HCT116 (cell line): ENCODE measurements around the gene KIAA0232. TPM values are rescaled to one million over a fixed set of nuclear protein-coding genes. Genes with fewer than 3 reads are reported as not detected.

ENCODE experiments used
- ATAC-seq: fragments of 200-7000 bp; cut with Tn5 transposase; 2 replicates; pipeline ENCODE4 v1.9.1; 2020; ENCODE audit warnings: mild to moderate bottlenecking, moderate library complexity
- BruUV-seq: library from RNA; stranded (reverse); fragments of 400-500 nt; replicated peaks from 2 replicates; lab custom pipeline; 2021; lab: Mats Ljungman, UMichigan
- CTCF ChIA-PET: fragments of 300-600 bp; sonication (Branson Sonifier 250); formaldehyde crosslinking; loops from one replicate; lab custom pipeline; 2021; ENCODE audit warnings: antibody characterized with exemption; lab: Charles Lee
- POLR2A ChIA-PET: fragments of 300-600, 350-600 bp; sonication (Branson Sonifier 250); formaldehyde crosslinking; loops from one replicate; lab custom pipeline; 2021; ENCODE audit warnings: antibody characterized with exemption; lab: Charles Lee
- RAD21 ChIA-PET, 2 experiments: fragments of 300-600 bp; sonication (Branson Sonifier 250); formaldehyde crosslinking; loops; one replicate each; lab custom pipeline; 2023; ENCODE audit warnings: low total read pairs in 2 of 2; ENCODE audit not compliant: uncharacterized antibody in 2 of 2, unreplicated experiment in 2 of 2, low non-redundant PET in 1 of 2; lab: Charles Lee
- DNase-seq: peaks from one replicate; pipeline ENCODE4 v3.0.0-alpha.2; 2010; ENCODE audit warnings: low read depth, low spot score
- H2AFZ ChIP-seq: fragments of 200-600 bp; shearing (Covaris generic), sonication (generic); 2 replicates; pipeline ENCODE4 v1.6.1; 2017; ENCODE audit warnings: low read depth, mixed run types, mixed read lengths, antibody characterized with exemption, low read length; ENCODE audit not compliant: poor library complexity, severe bottlenecking
- H3K27ac ChIP-seq: 2 replicates; pipeline ENCODE4 v1.5.1; 2012; ENCODE audit warnings: low read depth, low read length
- H3K27me3 ChIP-seq: fragments of 200-600 bp; sonication (generic); 2 replicates; pipeline ENCODE4 v1.6.1; 2016; ENCODE audit warnings: mixed run types, low read length, mixed read lengths; ENCODE audit not compliant: insufficient read depth
- H3K36me3 ChIP-seq, 2 experiments: fragments of 200-500 bp in 1 of 2; fragments of 200-600 bp in 1 of 2; sonication (Bioruptor generic) in 1 of 2; sonication (generic) in 1 of 2; 2 replicates each; pipeline versions ENCODE4 v1.5.1 to v1.6.1; 2014 to 2016; ENCODE audit warnings: low read length in 2 of 2, inconsistent platforms in 1 of 2, mixed read lengths in 1 of 2, mixed run types in 1 of 2; ENCODE audit not compliant: insufficient read depth in 2 of 2, control insufficient read depth in 1 of 2
- H3K4me1 ChIP-seq, 2 experiments: fragments of 200-600 bp in 1 of 2; sonication (generic) in 1 of 2; 2 replicates each; pipeline versions ENCODE4 v1.5.1 to v1.6.1; 2012 to 2017; ENCODE audit warnings: low read length in 2 of 2, inconsistent platforms in 1 of 2, mild to moderate bottlenecking in 1 of 2, mixed read lengths in 1 of 2, mixed run types in 1 of 2, moderate library complexity in 1 of 2; ENCODE audit not compliant: insufficient read depth in 2 of 2, control insufficient read depth in 1 of 2
- H3K4me2 ChIP-seq: fragments of 200-600 bp; sonication (generic); 2 replicates; pipeline ENCODE4 v1.6.1; 2017; ENCODE audit warnings: mixed run types, low read length, mixed read lengths
- H3K4me3 ChIP-seq, 2 experiments: fragments of 200-600 bp in 1 of 2; sonication (generic) in 1 of 2; replicated peaks in 1 of 2; 2 replicates each; pipeline ENCODE4 v1.5.1; 2011 to 2016; ENCODE audit warnings: low read length in 2 of 2, control low read depth in 1 of 2, low read depth in 1 of 2, mild to moderate bottlenecking in 1 of 2, mixed read lengths in 1 of 2, mixed run types in 1 of 2
- H3K79me2 ChIP-seq: fragments of 200-600 bp; sonication (generic); 2 replicates; pipeline ENCODE4 v1.6.1; 2017; ENCODE audit warnings: mild to moderate bottlenecking, mixed run types, low read length, moderate library complexity, mixed read lengths; ENCODE audit not compliant: insufficient read depth
- H3K9ac ChIP-seq: fragments of 200-600 bp; sonication (generic); 2 replicates; pipeline ENCODE4 v1.6.1; 2016; ENCODE audit warnings: low read length, mixed read lengths
- H3K9me2 ChIP-seq: fragments of 200-600 bp; sonication (generic), shearing (Covaris generic); 2 replicates; pipeline ENCODE4 v1.6.1; 2017; ENCODE audit warnings: mixed run types, mild to moderate bottlenecking, moderate library complexity; ENCODE audit not compliant: insufficient read depth
- H3K9me3 ChIP-seq, 2 experiments: fragments of 200-500 bp in 1 of 2; fragments of 200-600 bp in 1 of 2; sonication (Bioruptor generic) in 1 of 2; sonication (generic) in 1 of 2; 2 replicates each; pipeline ENCODE4 v1.6.1; 2014 to 2017; ENCODE audit warnings: low read length in 2 of 2, mixed read lengths in 2 of 2, inconsistent platforms in 1 of 2, low read depth in 1 of 2, mild to moderate bottlenecking in 1 of 2, mixed run types in 1 of 2, moderate library complexity in 1 of 2; ENCODE audit not compliant: control insufficient read depth in 1 of 2, insufficient read depth in 1 of 2
- H4K20me1 ChIP-seq: fragments of 200-600 bp; sonication (generic), shearing (Covaris generic); 2 replicates; pipeline ENCODE4 v1.6.1; 2017; ENCODE audit warnings: mixed run types, mild to moderate bottlenecking, moderate library complexity; ENCODE audit not compliant: insufficient read depth
- CEBPB ChIP-seq: IDR thresholded peaks from 2 replicates; pipeline ENCODE4 v1.6.1; 2012; ENCODE audit warnings: low read depth
- EGR1 ChIP-seq: IDR thresholded peaks from 2 replicates; pipeline ENCODE4 v1.6.1; 2012; ENCODE audit warnings: low read depth
- ELF1 ChIP-seq: IDR thresholded peaks from 2 replicates; pipeline ENCODE4 v1.6.1; 2012; ENCODE audit warnings: low read depth, borderline replicate concordance
- EZH2phosphoT487 ChIP-seq: fragments of 200-600 bp; IDR thresholded peaks from 2 replicates; pipeline ENCODE4 v1.6.1; 2018; ENCODE audit warnings: antibody characterized with exemption, borderline replicate concordance
- FOSL1 ChIP-seq: IDR thresholded peaks from 2 replicates; pipeline ENCODE4 v1.6.1; 2012; ENCODE audit warnings: low read depth
- POLR2AphosphoS5 ChIP-seq: IDR thresholded peaks from 2 replicates; pipeline ENCODE4 v1.6.1; 2011; ENCODE audit warnings: mild to moderate bottlenecking, low read depth, low read length, moderate library complexity
- REST ChIP-seq: IDR thresholded peaks from 2 replicates; pipeline ENCODE4 v1.6.1; 2012; ENCODE audit warnings: low read depth
- SP1 ChIP-seq: IDR thresholded peaks from 2 replicates; pipeline ENCODE4 v1.6.1; 2012; ENCODE audit warnings: low read depth
- TCF7L2 ChIP-seq: IDR thresholded peaks from 2 replicates; pipeline ENCODE4 v1.7.0; 2011; ENCODE audit warnings: borderline replicate concordance, inconsistent platforms; ENCODE audit not compliant: insufficient read depth, insufficient read length; ENCODE audit errors: extremely low read depth
- YY1 ChIP-seq: IDR thresholded peaks from 2 replicates; pipeline ENCODE4 v1.6.1; 2011; ENCODE audit warnings: low read length, low read depth, moderate library complexity, mild to moderate bottlenecking; ENCODE audit not compliant: insufficient replicate concordance; ENCODE audit errors: extremely low read depth
- ZNF274 ChIP-seq: fragments of 200-500 bp; sonication (Bioruptor generic); IDR thresholded peaks from 2 replicates; pipeline ENCODE4 v1.6.1; 2014; ENCODE audit warnings: mild to moderate bottlenecking, low read depth, low read length, inconsistent platforms
- intact Hi-C: fragments of 100-400 bp; cut with micrococcal nuclease; formaldehyde crosslinking; loops from 2 replicates; pipeline ENCODE4 v1.10.0; 2022
- total RNA-seq: library from RNA; stranded (reverse); gene quantifications from one replicate; pipeline ENCODE4 v1.2.1, GENCODE V29; 2021; ENCODE audit not compliant: unreplicated experiment
- TF ChIP-seq, protein P1 (sequence below): IDR thresholded peaks from 2 replicates; pipeline ENCODE4 v1.6.1; 2012
- TF ChIP-seq, protein P2 (sequence below): IDR thresholded peaks from 2 replicates; pipeline ENCODE4 v1.6.1; 2012

The KIAA0232 gene
- total RNA-seq, 1 experiment from 2014 or later: 18.1 TPM

- ATAC-seq: no peak
- Histone ChIP-seq H3K4me1 (peaks cover 0 to 9% of the 10 kb centered on the region in 2 experiments; a peak in 2 of 4 replicates), H2AFZ (no peak overlapping the region), H4K20me1 (no peaks in the 10 kb centered on the region), H3K4me2 (no peak overlapping the region), H3K27ac (no peak overlapping the region), H3K9me2 (no peaks in the 10 kb centered on the region)
- ChIA-PET RAD21 (no interaction called here), POLR2A (no interaction called here)
- no TSS peak for BruUV-seq
- no peak for DNase-seq
- no peak for TF ChIP-seq FOSL1
- no peak for TF ChIP-seq YY1
- TF ChIP-seq SP1: no peak
- no peak for TF ChIP-seq TCF7L2
- no peak for TF ChIP-seq EGR1
- TF ChIP-seq, all 23 proteins: peak for 0
- H3K27me3 ChIP-seq: no peaks in the 10 kb centered on the region
- no peaks in the 10 kb centered on the region for H3K79me2 ChIP-seq
- H3K4me3 ChIP-seq: no peak overlapping the region
- H3K9ac ChIP-seq: no peak overlapping the region
- no peaks in the 10 kb centered on the region for H3K36me3 ChIP-seq
- CTCF ChIA-PET: interaction anchor here (1.5 kb wide), 1 partner anchor 9 kb away, joined by 3 read pairs; no protein-coding TSS in a partner anchor
- no peaks in the 10 kb centered on the region for H3K9me3 ChIP-seq
- intact Hi-C loops: no loop called here
These were observed 117.8 kb downstream of the KIAA0232 start for GRCh38 chr4:6900181-6900812.

- ChIA-PET CTCF (no interaction called here), POLR2A (no interaction called here), RAD21 (no interaction called here)
- ATAC-seq (peak; percentile 32; the same call in 1 of the 2 replicates), DNase-seq (no peak)
- no peak overlapping the region for H3K27ac ChIP-seq
- no peaks in the 10 kb centered on the region for H3K79me2 ChIP-seq
- H2AFZ ChIP-seq: no peak overlapping the region
- intact Hi-C loops: no loop called here
- no peaks in the 10 kb centered on the region for H3K36me3 ChIP-seq
- H3K4me3 ChIP-seq: no peak overlapping the region
- TF ChIP-seq, protein P1, sequence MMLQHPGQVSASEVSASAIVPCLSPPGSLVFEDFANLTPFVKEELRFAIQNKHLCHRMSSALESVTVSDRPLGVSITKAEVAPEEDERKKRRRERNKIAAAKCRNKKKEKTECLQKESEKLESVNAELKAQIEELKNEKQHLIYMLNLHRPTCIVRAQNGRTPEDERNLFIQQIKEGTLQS: no peak
- no peak for TF ChIP-seq ELF1
- no peak for TF ChIP-seq REST
- no peak for TF ChIP-seq POLR2AphosphoS5
- no peak for TF ChIP-seq ZNF274
- TF ChIP-seq, protein P2, sequence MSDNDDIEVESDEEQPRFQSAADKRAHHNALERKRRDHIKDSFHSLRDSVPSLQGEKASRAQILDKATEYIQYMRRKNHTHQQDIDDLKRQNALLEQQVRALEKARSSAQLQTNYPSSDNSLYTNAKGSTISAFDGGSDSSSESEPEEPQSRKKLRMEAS: no peak
- TF ChIP-seq CEBPB: no peak
- TF ChIP-seq EZH2phosphoT487: no peak
- H3K9ac ChIP-seq: no peak overlapping the region
- H3K4me2 ChIP-seq: no peak overlapping the region
- H3K27me3 ChIP-seq: no peaks in the 10 kb centered on the region
- no peaks in the 10 kb centered on the region for H3K9me2 ChIP-seq
- no peaks in the 10 kb centered on the region for H3K9me3 ChIP-seq
- peaks cover 0 to 9% of the 10 kb centered on the region in 2 experiments; a peak in 2 of 4 replicates for H3K4me1 ChIP-seq
- no peaks in the 10 kb centered on the region for H4K20me1 ChIP-seq
- no TSS peak for BruUV-seq
These were observed 118.4 kb downstream of the KIAA0232 start for GRCh38 chr4:6900956-6901355.
